Iris pigment epithelial cell (primary cell): ENCODE data around the gene U2SURP.
"Not testable (repeated sequence)": the region's sequence is repeated elsewhere in the genome, so short reads cannot be mapped to it uniquely, and the experiment has no call there.

Experiments used
- DNase-seq: peaks from one replicate; pipeline ENCODE4 v3.0.0-alpha.2; 2011; ENCODE audit warnings: low read depth

U2SURP gene

GRCh38 chr3:142976621-142977398 is 24.6 kb upstream of the U2SURP start:
- DNase-seq = peak; percentile 96

GRCh38 chr3:142977399-142977728 is 24.0 kb upstream of the U2SURP start:
- no peak for DNase-seq

GRCh38 chr3:142981108-142981507 is 20.3 kb upstream of the U2SURP start:
- DNase-seq = no peak

GRCh38 chr3:142982038-142982773 is 19.2 kb upstream of the U2SURP start:
- DNase-seq = no peak

- no peak for DNase-seq
Measured at GRCh38 chr3:142983318-142983717, 18.1 kb upstream of the U2SURP start.

- no peak for DNase-seq
Measured at GRCh38 chr3:142984255-142984654, 17.1 kb upstream of the U2SURP start.

GRCh38 chr3:142987080-142987700 is 14.2 kb upstream of the U2SURP start:
- DNase-seq = peak; percentile 49

- DNase-seq = peak; percentile 91
Measured at GRCh38 chr3:142987707-142988106, 13.7 kb upstream of the U2SURP start.

GRCh38 chr3:142988221-142988620 is 13.1 kb upstream of the U2SURP start:
- not testable (repeated sequence) for DNase-seq

GRCh38 chr3:142988826-142989225 is 12.5 kb upstream of the U2SURP start:
- not testable (repeated sequence) for DNase-seq

- DNase-seq = no peak
Measured at GRCh38 chr3:142990721-142991120, 10.6 kb upstream of the U2SURP start.

- DNase-seq = no peak
Measured at GRCh38 chr3:142992323-142992722, 9.0 kb upstream of the U2SURP start.

- peak; percentile 75 for DNase-seq
Measured at GRCh38 chr3:142993958-142994442, 7.4 kb upstream of the U2SURP start.

GRCh38 chr3:142997330-142997729 is 4.0 kb upstream of the U2SURP start:
- DNase-seq = no peak

GRCh38 chr3:142998439-142998838 is 2.9 kb upstream of the U2SURP start:
- DNase-seq = peak; percentile 31

GRCh38 chr3:142999881-143000280 is 1.5 kb upstream of the U2SURP start:
- no peak for DNase-seq

GRCh38 chr3:143000528-143000927 is 842 bp upstream of the U2SURP start:
- DNase-seq = peak; percentile 52

GRCh38 chr3:143001034-143001368 is 369 bp upstream of the U2SURP start:
- DNase-seq = no peak

GRCh38 chr3:143002083-143002712 is 828 bp downstream of the U2SURP start:
- DNase-seq = peak; percentile 52

GRCh38 chr3:143002727-143003126 is 1.4 kb downstream of the U2SURP start:
- DNase-seq = no peak

- DNase-seq = no peak
Measured at GRCh38 chr3:143004823-143005222, 3.5 kb downstream of the U2SURP start.

GRCh38 chr3:143010024-143010423 is 8.7 kb downstream of the U2SURP start:
- DNase-seq = no peak

- peak; percentile 39 for DNase-seq
Measured at GRCh38 chr3:143011705-143012104, 10.3 kb downstream of the U2SURP start.
